Measurements from ENCODE around the gene CUEDC2. TPM values are rescaled to one million over a fixed set of nuclear protein-coding genes. Genes with fewer than 3 reads are reported as not detected.

Gene CUEDC2
- total RNA-seq, 2 donors from 2014 or later, result 30.2 to 32.1 TPM

DNA sequence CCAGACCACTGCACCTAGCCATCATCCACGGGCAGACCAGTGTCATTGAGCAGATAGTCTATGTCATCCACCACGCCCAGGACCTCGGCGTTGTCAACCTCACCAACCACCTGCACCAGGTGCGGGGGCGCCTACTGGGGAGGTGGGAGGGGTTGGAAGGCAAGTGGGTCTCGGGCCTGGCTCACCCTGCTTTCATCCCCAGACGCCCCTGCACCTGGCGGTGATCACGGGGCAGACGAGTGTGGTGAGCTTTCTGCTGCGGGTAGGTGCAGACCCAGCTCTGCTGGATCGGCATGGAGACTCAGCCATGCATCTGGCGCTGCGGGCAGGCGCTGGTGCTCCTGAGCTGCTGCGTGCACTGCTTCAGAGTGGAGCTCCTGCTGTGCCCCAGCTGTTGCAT, 32.3 kb downstream of the CUEDC2 start:
- peaks cover 6% of the 10 kb centered on the region for H3K36me3 ChIP-seq
- H3K4me3 ChIP-seq, result no peak overlapping the region
- peaks cover 11% of the 10 kb centered on the region for H3K4me1 ChIP-seq
- no peak overlapping the region for H3K27ac ChIP-seq
- peak overlapping the region; percentile 70 to 86 for H3K9ac ChIP-seq (ENCODE audit: low read depth in 2 of 2, low read length in 2 of 2)
- intact Hi-C loops (cut with DNase I), result no loop called here
- no peaks in the 10 kb centered on the region for H3K27me3 ChIP-seq
- no peak for TF ChIP-seq CTCF (IDR thresholded peaks at IDR 0.05)
- H3K9me3 ChIP-seq, result no peaks in the 10 kb centered on the region
- no peak for DNase-seq

DNA sequence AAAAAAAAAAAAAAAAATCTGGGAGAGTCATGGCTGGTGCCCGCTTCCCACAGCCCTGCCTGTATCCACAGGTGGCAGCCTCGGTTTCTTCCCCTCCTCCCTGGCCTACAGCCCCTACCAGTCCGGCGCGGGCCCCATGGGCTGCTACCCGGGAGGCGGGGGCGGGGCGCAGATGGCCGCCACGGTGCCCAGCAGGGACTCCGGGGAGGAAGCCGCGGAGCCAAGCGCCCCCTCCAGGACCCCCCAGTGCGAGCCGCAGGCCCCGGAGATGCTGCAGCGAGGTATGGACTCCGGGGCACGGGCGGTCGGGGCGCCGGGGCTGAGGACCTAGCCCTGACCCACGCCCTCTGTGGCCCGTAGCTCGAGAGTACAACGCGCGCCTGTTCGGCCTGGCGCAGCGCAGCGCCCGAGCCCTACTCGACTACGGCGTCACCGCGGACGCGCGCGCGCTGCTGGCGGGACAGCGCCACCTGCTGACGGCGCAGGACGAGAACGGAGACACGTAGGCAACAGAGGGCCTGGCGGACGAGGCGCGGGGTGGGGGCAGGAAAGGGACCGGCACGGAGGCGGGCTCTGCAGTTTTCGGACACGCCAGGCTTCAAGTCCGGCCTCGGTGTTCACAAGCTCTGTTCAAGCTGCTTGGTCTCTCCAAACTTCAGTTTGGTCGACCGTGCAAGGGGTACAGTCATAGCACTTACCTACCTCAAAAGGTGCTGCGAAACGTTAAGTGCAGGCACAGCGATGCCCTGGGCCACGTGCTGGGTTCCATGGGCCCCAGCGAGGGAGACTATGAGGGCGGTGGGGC, 33.0 kb downstream of the CUEDC2 start:
- H3K9ac ChIP-seq (ENCODE audit: low read depth in 2 of 2, low read length in 2 of 2), result peak overlapping the region; percentile 70 to 86
- peaks cover 11% of the 10 kb centered on the region for H3K4me1 ChIP-seq
- no peaks in the 10 kb centered on the region for H3K27me3 ChIP-seq
- peak overlapping the region; percentile 56 for H3K4me3 ChIP-seq
- peak; percentile 90 for TF ChIP-seq CTCF (IDR thresholded peaks at IDR 0.05)
- intact Hi-C loops (cut with DNase I), result loop anchor here (5.0 to 10.0 kb wide), 2 partner anchors 172 to 195 kb away; partner anchors contain the start of gene ELOVL3
- peak; percentile 91 for DNase-seq
- no peaks in the 10 kb centered on the region for H3K9me3 ChIP-seq
- H3K27ac ChIP-seq, result peak overlapping the region; percentile 82
- peaks cover 6% of the 10 kb centered on the region for H3K36me3 ChIP-seq

- TF ChIP-seq CTCF (IDR thresholded peaks at IDR 0.05), result no peak
- DNase-seq, result no peak
- H3K27me3 ChIP-seq, result no peaks in the 10 kb centered on the region
- peaks cover 6% of the 10 kb centered on the region for H3K36me3 ChIP-seq
- peak overlapping the region; percentile 82 for H3K27ac ChIP-seq
- intact Hi-C loops (cut with DNase I), result loop anchor here (5.0 to 10.0 kb wide), 2 partner anchors 171 to 196 kb away; partner anchors contain the start of gene ELOVL3
- no peaks in the 10 kb centered on the region for H3K9me3 ChIP-seq
- H3K4me1 ChIP-seq, result peaks cover 11% of the 10 kb centered on the region
- H3K9ac ChIP-seq (ENCODE audit: low read depth in 2 of 2, low read length in 2 of 2), result no peak overlapping the region
- H3K4me3 ChIP-seq, result peak overlapping the region; percentile 56
Observed at GRCh38 chr10:102398172-102399020, 34.0 kb downstream of the CUEDC2 start.

- intact Hi-C loops (cut with DNase I), result loop anchor here (5.0 to 10.0 kb wide), 2 partner anchors 170 to 197 kb away; partner anchors contain the start of gene ELOVL3
- Histone ChIP-seq H3K27me3 (no peaks in the 10 kb centered on the region), H3K4me3 (peak overlapping the region; percentile 73), H3K27ac (peak overlapping the region; percentile 98), H3K4me1 (peaks cover 11% of the 10 kb centered on the region), H3K9ac (ENCODE audit: low read depth in 2 of 2, low read length in 2 of 2) (no peak overlapping the region), H3K36me3 (peaks cover 6% of the 10 kb centered on the region), H3K9me3 (no peaks in the 10 kb centered on the region)
- DNase-seq, result no peak
- no peak for TF ChIP-seq CTCF (IDR thresholded peaks at IDR 0.05)
Observed at GRCh38 chr10:102397222-102398171, 34.9 kb downstream of the CUEDC2 start.

Data from colonic mucosa (tissue), 4 donors.